GM18498 (cell line): ENCODE measurements around the gene CYP19A1.

Experiments used
- ATAC-seq: cut with Tn5 transposase; IDR thresholded peaks from one replicate; pipeline ENCODE4 v1.9.1; 2021; ENCODE audit warnings: mild to moderate bottlenecking, moderate library complexity; ENCODE audit not compliant: unreplicated experiment

CYP19A1 gene

DNA sequence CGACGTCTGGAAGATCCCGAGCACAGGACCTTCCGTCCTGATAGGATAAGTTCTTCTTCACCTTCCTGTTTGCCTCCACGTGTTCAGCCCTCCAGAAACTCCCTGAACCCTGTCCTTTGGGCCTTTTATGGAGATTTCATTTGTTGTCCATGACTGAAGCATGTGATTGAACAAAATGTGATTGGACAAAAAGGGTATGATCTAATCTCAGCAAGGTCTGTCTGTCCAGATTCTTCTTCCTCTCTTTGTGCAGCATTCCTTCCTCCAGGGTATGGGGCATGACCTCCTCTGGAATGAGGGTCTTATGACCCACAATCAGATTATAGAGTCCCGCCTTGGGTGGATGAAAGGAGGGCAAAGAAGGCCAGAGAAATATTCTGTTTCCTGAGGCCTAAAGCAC lies at the start of gene CYP19A1:
CYP19A1 (minus strand) TSS at position 101 of the 400 bp plus-strand sequence. CDS start 95,684 bp downstream, outside the sequence.
- ATAC-seq: no peak

DNA sequence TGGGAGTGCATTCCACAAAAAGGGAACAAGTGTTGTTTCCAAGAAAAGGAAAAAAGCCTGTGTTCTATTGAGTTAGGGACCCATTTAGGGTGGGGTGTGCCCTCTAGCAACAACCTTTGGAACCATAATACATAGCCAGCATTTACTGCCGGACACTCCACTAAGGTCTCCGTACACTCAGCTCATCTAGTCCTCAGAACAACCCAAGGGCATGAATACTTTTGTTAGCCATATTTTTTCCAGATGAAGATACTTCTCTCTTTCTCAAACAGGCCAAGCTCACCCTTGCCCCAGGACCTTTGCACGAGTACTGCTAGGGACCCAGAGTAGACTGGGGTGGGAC lies 49.3 kb upstream of the CYP19A1 start:
- ATAC-seq: no peak

DNA sequence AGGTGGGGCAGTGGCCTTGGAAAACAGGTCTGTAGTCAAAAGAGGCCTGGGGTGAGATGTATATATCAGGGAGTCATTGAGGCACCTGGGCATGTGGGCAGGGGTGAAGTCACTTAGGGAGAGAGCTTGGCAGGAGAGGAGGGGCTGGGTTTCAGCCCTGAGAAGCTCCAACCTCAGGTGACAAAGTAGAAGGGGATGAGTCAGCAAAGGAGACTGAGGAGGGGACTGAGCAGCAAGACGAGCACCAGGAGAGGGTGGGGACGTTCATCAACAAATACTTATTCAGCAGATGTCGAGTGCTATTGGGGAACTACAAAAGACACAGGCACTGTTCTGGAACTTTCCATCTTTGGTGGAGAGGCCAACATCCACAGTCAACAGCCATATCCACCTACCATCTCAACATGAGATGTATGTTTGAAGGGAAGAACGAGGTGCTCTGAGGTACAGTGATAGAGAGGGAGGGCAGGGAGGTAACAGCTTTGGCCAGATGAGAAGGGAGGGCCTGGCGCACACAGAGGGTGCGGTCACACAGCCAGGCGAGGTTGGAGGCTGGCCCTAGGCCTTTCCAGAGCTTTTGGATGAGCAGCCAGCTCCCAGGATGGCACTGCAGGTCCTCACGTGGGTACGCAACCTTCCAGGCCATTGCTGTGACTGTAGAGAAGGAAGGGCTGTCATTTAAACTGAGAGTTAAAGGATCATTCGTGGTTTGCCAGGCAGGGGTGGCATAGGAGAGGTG lies 48.7 kb upstream of the CYP19A1 start:
- ATAC-seq: no peak

DNA sequence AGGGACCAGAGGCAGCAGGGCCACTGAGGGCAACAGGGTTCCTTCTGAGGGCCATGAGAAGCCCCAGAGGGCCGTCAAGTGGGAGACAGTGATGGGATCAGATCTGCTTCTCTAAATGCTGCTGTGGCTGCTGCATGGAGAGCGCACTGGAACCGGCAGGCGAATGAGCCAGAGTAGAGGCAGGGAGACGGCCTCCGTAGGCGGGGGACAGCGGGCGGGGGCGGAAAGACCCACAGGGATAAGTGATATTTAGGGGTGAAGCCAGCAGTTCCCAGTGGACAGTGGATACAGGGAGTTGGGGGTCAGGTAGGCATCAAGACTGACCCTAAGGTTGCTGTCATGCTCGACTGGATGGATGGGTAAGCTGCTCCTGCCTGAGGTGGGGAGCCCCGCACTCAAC lies 48.1 kb upstream of the CYP19A1 start:
- ATAC-seq: no peak

DNA sequence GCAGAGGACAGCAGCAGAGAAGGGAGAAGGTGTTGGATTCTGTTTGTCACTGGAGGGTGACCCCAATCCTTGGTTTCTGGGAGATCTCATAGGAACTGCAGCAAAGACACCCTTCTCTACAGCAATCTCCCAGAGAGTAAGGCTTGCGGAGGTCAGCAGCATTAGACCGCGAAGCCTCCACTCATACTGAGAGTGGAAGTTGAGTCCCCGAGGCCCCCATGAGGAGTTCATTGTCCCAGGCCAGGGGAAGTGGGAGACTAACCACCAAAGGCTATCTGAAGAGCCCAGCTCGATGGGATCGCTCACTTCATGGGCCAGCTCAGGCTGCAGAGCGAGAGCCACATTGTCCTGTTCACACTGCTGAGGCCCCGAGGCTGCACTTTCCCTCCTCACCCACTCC lies 47.6 kb upstream of the CYP19A1 start:
- no peak for ATAC-seq

DNA sequence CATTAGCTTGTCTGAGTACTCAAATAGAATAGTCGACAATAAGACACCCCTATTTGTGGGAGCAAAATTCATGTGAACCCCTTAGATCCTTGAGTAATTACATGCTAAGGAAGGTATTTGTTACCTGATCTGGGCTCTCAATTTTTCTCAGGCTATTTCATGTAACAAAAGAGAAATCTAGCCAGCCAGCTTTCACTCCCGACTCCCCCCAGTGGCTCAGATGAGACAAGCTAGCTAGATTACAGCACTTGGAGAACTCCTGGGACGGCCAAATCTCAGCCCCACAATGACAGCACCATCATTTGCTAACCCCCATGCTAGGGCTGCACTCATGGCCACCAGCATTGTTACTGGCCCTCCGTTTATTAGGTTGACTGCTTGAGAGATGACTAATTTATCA lies 44.4 kb upstream of the CYP19A1 start:
- ATAC-seq: no peak

DNA sequence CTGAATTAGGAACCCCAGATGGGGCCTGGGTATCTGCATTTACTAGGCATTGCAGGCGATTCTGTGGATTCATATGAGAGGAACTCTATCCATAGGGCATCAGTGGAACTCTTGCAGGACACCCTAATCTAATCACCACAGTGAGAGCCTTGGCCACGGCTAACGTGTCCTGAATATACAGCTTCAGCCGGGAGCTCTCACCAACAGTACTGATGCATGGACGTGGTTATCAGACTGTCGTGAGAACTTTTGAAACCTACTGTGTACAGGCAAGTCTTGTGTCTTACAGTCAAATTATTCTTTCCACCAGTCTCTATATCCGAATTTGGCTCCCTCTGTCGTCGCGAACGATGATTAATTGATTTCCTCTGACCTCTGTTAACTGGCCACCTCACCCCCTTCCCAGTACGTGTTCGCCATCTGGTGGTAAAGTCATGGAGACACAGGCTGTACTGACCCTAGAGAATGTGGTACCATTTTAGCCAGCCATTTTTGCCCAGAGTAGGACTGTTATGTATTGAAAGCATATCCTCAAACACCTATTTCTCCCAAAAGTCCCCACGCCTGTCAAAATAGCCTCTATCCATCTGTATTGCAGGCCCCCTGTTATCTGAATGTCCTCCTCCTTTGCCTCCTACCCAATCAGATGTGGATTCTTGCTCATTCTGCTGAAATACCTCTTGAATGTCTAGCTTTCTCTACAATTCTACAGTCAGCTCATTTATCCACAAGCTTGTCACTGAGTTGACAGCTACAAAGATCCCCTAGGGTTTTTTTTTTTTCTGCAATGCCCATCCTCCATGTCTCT lies 42.8 kb upstream of the CYP19A1 start:
- ATAC-seq: peak; percentile 84

DNA sequence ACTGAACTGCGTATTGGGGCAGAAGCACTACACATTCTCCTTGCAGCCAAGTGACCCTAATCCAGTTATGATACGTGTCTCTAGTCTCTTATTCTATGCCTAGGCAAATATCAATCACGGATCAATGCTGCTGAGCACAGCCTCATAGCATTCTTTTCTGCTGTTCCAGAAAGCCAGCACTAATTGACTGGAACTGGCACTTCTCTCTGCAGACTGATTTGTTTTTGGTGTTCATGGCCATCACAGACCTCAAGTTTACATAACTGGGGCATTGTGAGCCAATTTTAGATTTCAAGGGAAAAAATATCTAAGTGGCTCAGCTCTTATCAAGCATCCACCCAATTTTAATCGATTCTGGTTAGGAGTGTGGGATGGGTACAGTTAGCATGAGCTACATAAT lies 41.0 kb upstream of the CYP19A1 start:
- ATAC-seq: no peak

DNA sequence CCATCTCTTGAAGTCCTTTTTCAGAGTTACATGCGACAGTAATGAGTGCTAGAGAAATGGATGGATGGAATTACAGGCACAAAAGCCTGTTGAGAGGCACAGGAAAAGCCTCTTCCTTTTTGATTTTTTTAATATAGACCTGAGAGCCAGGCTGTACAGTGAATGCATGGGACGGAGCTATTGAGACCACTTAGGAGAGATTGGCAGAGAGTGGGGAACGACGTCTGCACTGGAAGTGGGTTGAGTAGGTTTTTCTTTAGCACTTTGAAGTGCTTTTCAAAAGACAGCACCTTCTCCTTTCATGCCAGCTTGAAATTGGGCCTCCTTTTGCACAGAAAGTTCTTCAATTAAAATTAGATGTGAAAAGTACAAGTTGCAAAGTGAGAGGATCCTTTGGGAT lies 40.0 kb upstream of the CYP19A1 start:
- no peak for ATAC-seq

DNA sequence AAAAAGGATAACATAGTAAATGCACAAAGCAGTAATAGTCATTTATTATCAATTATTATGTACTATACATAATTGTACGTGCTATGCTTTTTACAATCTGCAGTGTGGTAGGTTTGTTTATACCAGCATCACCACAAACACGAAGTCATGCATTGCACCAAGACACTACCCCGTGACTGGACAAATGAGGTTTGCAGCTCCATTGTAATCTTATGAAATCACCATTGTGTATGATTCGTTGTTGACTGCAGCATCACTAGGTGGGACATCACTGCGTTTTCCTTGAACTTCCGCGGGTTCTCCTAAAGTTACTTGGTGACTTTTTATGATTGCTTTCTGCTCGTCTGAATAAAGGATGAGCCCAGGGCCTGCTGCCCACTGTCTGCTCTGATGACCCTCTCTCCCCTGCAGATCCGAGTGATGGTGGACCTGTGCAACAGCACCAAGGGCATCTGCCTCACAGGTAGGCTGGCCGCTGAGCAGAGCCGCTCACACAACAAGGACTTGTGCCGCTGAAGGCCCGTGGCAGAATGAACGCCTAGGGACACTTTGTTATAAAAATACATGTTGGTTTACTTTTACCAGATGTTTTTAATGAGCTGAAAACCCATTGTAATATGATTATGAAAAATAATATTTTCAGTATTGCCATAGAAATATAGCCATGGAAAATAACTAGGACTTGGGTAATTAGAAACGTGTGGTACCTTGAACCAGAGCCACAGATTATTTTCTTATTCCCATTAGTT lies 38.8 kb upstream of the CYP19A1 start:
- no peak for ATAC-seq

DNA sequence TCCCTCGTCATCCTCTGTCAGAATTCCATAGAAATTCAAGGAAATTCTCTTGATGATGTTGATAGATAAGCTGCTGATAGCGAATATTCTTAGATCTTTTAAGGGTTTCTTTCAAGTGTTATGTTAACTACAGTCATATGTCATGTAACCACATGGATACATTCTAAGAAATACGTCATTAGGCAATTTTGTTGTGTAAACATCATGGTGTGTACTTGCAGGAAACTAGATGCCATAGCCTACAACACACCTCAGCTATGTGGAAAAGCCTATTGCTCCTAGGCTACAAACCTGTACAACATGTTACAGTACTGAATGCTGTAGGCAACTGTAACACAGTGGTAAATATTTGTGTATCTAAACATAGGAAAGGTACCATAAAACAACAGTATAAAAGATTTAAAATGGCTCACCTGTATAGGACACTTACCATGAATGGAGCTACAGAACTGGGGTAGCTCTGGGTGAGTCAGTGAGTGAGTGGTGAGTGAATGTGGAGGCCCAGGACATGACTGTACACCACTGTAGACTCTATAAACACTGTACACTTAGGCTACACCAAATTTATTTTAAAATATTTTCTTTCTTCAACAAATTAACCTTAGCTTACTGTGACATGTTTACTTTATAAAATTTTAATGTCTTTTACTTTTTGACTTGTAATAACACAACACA lies 37.7 kb upstream of the CYP19A1 start:
- ATAC-seq: no peak

DNA sequence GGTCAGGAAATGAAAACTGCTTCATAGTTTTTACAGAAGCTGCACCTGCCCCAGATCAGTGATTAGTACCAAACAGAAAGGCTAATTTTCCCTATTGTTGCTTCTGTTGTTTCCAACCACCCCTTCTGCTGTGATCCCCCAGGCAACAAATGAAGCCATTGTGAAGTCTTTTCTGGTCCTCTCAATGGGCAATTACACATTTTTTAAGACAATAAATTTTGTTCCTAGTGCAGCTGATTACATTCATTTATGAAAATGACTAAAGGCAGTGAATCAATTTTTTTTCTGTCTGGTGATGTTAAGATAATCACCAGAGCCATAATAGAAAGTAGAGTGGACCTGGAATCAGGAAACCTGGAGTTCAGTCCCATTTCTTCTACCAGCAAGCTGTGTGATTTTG lies 35.7 kb upstream of the CYP19A1 start:
- ATAC-seq: no peak

DNA sequence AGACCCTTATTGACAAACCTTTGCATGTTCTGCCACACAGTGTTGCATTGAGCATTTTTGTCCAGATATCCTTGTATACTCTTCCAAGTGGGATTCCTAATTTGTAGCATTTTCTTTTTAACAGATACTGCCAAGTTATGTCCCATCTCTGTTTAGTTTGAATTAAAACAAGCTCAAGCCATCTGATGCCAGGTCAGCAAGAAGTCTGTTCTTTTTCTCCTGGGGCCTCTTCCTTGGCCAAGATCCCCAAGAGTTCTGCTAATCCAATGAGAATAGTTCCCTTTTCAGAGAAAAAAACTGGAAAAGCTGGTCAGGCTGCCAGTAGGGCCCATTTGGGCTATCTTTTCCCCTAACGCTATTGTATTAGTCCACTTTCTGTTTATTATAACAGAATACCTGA lies 32.9 kb upstream of the CYP19A1 start:
- no peak for ATAC-seq

DNA sequence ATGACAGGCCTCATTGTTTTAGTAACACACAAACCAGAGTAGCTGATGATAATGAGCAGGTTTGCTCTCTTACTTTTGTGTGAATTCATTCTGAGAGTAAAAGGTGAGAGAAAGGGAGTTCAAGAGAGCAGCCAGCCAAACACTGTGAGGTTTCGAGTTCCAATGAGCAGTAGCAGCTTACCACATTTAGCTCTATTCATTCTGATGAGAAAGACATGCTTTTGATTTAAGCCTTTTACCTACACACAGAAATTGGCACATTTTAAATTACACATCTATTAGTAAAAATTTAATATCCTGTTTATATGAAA lies 31.0 kb upstream of the CYP19A1 start:
- peak; percentile 72 for ATAC-seq

DNA sequence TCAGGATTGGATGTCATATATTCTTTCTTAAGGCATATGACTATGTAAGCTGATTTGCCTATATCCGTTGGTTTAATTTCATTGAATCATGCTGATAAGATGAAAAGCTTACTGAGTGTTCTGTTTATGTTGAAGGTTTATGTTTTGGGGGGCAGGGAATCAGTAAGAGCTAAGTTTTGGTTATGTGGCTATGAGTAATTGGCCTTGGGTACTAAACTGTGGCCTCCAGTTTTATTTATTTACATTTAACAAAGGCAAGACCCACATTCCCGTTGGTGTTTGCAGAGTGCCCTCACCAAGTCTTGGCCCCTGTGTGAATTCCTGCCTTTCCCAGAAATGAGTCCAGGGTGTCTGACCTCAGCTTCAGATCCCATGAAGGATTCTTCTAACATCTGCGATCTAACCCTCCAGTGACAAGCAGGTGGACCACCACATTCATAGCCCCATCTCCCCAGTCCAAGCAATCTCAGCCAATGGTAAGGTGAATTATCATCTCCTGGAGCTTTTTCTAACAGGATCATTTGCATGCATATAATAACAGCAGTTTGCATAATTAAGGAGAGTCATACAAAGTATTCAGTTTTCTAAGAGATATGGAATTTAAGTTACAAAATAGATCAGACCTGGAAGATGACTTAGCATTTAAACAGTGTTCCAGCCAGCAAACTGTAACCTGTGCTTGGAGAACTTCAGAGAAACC lies 30.5 kb upstream of the CYP19A1 start:
- ATAC-seq: no peak

DNA sequence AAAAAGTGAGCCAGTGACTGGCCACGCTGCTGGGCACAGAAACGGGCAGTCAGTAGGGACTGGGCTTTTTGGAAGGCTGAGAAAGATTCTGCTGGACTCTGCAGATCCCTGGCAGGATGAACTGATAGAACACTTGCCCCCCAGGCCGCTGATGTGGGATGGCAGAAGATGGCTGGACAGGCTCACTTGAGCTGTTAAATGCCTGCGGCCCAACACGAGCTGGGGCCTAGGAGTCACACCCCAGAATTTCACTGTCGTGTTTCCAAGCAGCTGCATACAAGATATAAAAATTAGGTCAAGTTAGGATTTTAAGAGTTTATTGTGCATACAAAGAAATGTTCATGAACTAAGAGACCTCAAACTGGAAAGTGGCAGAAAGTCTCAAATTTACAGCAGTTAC lies 29.9 kb upstream of the CYP19A1 start:
- no peak for ATAC-seq

DNA sequence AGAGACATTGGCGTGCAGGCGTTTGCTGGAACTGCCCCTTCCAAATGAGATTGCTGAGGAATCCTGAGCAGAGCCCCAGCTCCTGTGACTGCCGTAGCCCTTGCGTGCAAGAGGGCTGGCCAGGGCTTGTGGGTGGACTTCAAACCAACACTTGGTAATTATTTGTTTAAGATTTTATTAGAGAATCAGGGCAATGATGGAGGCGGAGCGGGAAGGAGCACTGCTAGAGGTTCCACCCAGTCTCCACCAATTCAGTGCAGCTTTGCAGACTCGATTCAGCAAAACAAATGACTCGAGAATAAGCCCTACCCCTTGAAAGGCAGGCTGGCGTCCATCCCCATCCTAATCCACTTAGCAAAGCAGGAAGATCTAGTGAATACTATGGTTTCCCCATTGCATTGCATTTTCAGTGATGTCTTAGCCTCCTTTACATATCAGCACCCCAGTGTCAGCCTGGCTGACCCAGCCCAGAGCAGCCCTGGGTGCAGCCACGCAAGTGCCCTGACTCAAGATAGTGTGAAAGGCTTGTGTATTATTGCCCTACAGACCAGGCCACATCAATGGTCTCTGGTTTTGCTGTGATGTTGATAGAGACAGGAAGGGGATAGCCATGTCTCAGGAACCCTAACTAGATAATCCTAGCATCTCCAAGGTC lies 29.1 kb upstream of the CYP19A1 start:
- ATAC-seq: no peak

DNA sequence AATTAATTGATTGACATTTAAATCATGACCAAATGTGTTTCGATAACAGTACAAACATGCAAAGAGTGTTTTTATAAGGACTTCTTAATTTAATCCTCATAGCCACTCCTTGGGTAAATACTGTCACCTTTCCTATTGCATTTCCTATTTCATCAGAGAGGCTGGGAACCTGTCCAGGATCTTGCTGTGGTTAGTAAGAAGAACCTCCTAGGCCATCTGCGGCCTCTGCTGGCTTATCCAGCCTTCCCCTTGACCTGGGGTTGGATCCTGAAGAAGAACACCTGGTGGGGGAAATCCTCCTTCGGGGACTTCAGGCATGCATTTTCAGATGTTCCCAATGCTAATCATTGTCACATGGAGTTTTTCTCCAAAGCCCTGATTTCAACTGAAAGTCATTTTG lies 28.5 kb upstream of the CYP19A1 start:
- ATAC-seq: no peak

DNA sequence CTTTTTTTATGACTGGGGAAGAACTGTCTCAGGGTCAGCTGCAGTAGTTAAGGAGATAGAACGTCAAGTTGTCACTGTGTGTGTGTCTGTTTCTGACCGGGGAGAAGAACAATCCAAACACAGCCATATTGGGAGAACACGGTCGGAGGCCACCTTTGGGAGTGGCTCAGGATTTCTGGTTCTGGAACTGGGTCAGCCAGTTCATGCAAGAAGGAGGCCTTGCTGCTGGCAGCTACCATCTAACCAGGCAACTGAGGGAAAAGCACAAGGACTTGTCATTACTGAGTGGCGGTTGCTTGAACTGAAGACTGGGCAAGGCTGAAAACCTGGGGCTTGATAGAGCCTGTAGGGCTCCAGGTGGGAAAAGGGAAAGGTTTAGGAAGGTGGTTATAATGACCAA lies 27.7 kb upstream of the CYP19A1 start:
- ATAC-seq: no peak

DNA sequence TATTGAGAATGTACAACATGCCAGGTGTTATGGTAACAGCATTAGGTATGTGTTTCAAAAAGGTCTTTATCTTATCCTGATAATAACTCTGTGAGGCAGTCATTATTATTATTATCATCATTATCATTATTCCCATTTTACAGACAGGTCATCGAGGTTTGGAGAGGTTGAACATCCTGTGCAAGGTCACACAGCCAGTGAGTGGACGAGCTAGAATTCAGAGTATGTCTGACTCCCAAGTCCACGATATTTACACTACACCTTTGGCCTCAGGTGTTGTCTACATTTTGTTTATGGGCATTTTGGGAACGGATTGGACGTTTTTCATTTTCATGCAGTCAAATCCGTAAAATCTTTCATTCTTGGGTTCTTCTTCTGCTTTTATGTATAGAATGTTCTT lies 27.0 kb upstream of the CYP19A1 start:
- no peak for ATAC-seq
